ENCODE measurements around the gene CLEC4C. TPM values are rescaled to one million over a fixed set of nuclear protein-coding genes. Genes with fewer than 3 reads are reported as not detected.

Gene CLEC4C
- total and polyA plus RNA-seq, 2 of the 8 experiments (the other 6 are each of a cell fraction or from before 2014, with no cell fraction given) = 0.76 TPM; not detected in 1

- Histone ChIP-seq H2BK5ac (ENCODE audit: low read depth, low read length) (no peak within 1 kb of the TSS), H3K4me3 (ENCODE audit: extremely low read depth in 1 of 4, insufficient read depth in 2 of 4, low read depth in 3 of 4, low read length in 4 of 4) (no peak within 1 kb of the TSS), H3K27me3 (replicated peaks in 1 of 4; ENCODE audit: control insufficient read depth in 3 of 4, extremely low read depth in 1 of 4, insufficient read depth in 3 of 4, low read length in 3 of 4) (no peaks in the 10 kb centered on the region), H4K91ac (replicated peaks; ENCODE audit: insufficient read length, low read length) (no peak within 1 kb of the TSS), H3K4me2 (ENCODE audit: insufficient read depth in 1 of 2, low read depth in 2 of 2, low read length in 2 of 2) (no peak within 1 kb of the TSS; a peak in 1 of 4 replicates), H4K20me1 (replicated peaks in 1 of 2; ENCODE audit: control insufficient read depth in 1 of 2, insufficient read depth in 2 of 2, low read length in 2 of 2) (no peaks in the 10 kb centered on the region), H4K5ac (ENCODE audit: insufficient read length, low read depth, low read length) (no peak within 1 kb of the TSS), H3K9ac (replicated peaks in 1 of 4; ENCODE audit: extremely low read depth in 1 of 4, low read depth in 3 of 4, low read length in 3 of 4) (no peak within 1 kb of the TSS), H3K56ac (replicated peaks; ENCODE audit: insufficient read length, low read depth, low read length) (no peak within 1 kb of the TSS), H3K36me3 (ENCODE audit: control insufficient read depth in 2 of 4, insufficient read depth in 4 of 4, low read length in 3 of 4) (no peaks in the 10 kb centered on the region), H3K79me1 (ENCODE audit: low read depth, low read length) (no peaks in the 10 kb centered on the region), H2AFZ (ENCODE audit: low read length) (0 out of 2 replicates have a peak within 1 kb of the TSS, but pooled peaks have one; percentile 73), H3K14ac (ENCODE audit: insufficient read length) (no peak within 1 kb of the TSS), H2BK20ac (ENCODE audit: low read length) (no peak within 1 kb of the TSS), H3K79me2 (ENCODE audit: control insufficient read depth in 1 of 2, insufficient read depth in 2 of 2, low read length in 2 of 2) (no peaks in the 10 kb centered on the region), H3K23me2 (ENCODE audit: low read depth, low read length) (no peaks in the 10 kb centered on the region), H3K27ac (ENCODE audit: low read depth, low read length) (no peak within 1 kb of the TSS), H2BK15ac (ENCODE audit: low read length) (no peak within 1 kb of the TSS), H2AK5ac (ENCODE audit: low read depth, low read length) (no peak within 1 kb of the TSS), H2BK120ac (replicated peaks; ENCODE audit: low read depth, low read length) (no peak within 1 kb of the TSS), H3K4me1 (replicated peaks in 1 of 4; ENCODE audit: control insufficient read depth in 3 of 4, insufficient read depth in 4 of 4, low read length in 3 of 4) (peaks cover 0 to 8% (median 3%) of the 10 kb centered on the region in 4 experiments; a peak in 3 of 7 replicates), H3K4ac (replicated peaks; ENCODE audit: insufficient read length, low read depth, low read length) (no peak within 1 kb of the TSS), H4K8ac (ENCODE audit: extremely low read depth, insufficient read depth, low read length) (no peak within 1 kb of the TSS; the same call in 1 of the 2 replicates), H3K23ac (ENCODE audit: insufficient read length) (no peak within 1 kb of the TSS), H3K9me3 (ENCODE audit: insufficient read depth in 2 of 2, low read depth in 1 of 2, low read length in 1 of 2) (no peaks in the 10 kb centered on the region), H3K18ac (ENCODE audit: extremely low read depth, low read length) (no peak within 1 kb of the TSS; the same call in 1 of the 2 replicates), H2BK12ac (ENCODE audit: low read depth, low read length) (no peak within 1 kb of the TSS)
- FAIRE-seq (no peak), DNase-seq (ENCODE audit: low read depth in 1 of 2, low spot score in 2 of 2) (no peak)
- CTCF ChIA-PET (ENCODE audit: partially characterized antibody) = interaction anchor here (1.0 kb wide), 3 partner anchors 9 to 94 kb away, joined by 3 to 4 read pairs (median 3); no protein-coding TSS in a partner anchor
- 92% methylated on average over 7 of the region's 7 CpGs; no CpG with 5 or more reads in 1 of the 2 experiments for WGBS, 2 experiments (ENCODE audit: extremely low coverage in 1 of 2, insufficient coverage in 1 of 2, insufficient read length in 1 of 2, insufficient replicate concordance in 2 of 2, low coverage in 1 of 2, low lambda C conversion rate in 2 of 2, missing lambda C conversion rate in 1 of 2)
- no peak for TF ChIP-seq POLR2AphosphoS5 (IDR thresholded peaks at IDR 0.05; ENCODE audit: low read depth, low read length)
- TF ChIP-seq FOSL1 (IDR thresholded peaks at IDR 0.05; ENCODE audit: insufficient read depth, low read depth, low read length) = no peak
- no peak for TF ChIP-seq TAF7 (optimal IDR thresholded peaks at IDR 0.05; ENCODE audit: borderline replicate concordance, low read depth, low read length)
- no peak for TF ChIP-seq NANOG (IDR thresholded peaks at IDR 0.05; ENCODE audit: insufficient read depth, low read depth, low read length, poor library complexity, severe bottlenecking)
- TF ChIP-seq JUN (IDR thresholded peaks at IDR 0.05; ENCODE audit: low read depth, low read length) = no peak
- no peak for TF ChIP-seq POU5F1 (IDR thresholded peaks at IDR 0.05; ENCODE audit: low read depth, low read length)
- no peak for TF ChIP-seq CBX5 (IDR thresholded peaks at IDR 0.05; ENCODE audit: low read depth, low read length)
- no peak for TF ChIP-seq BACH1 (IDR thresholded peaks at IDR 0.05; ENCODE audit: low read length)
- TF ChIP-seq SUZ12 (IDR thresholded peaks at IDR 0.05; ENCODE audit: low read length) = no peak
- TF ChIP-seq SP2 (IDR thresholded peaks at IDR 0.05; ENCODE audit: low read length) = no peak
- no peak for TF ChIP-seq TAF1 (IDR thresholded peaks at IDR 0.05; ENCODE audit: low read depth, low read length)
- POLR2A ChIA-PET (ENCODE audit: partially characterized antibody) = no interaction called here
Measured at GRCh38 chr12:7711133-7711532, 36.0 kb downstream of the CLEC4C start, which contains the start of gene DPPA3. DPPA3 (plus strand) TSS chr12:7711433; CDS start chr12:7711571, 138 bp downstream.
